Memory B cell (primary cell): ENCODE data around the gene CDH2.

Source experiments
- ATAC-seq: fragments of 150-1000 bp; cut with Tn5 transposase; 2 replicates; pipeline ENCODE4 v1.10.0; 2021; ENCODE audit warnings: low read depth, mild to moderate bottlenecking, moderate library complexity
- DNase-seq, 2 donors: peaks; one replicate each; pipeline ENCODE4 v3.0.0; 2022; ENCODE audit warnings: low spot score in 2 of 2
- H3K27ac Mint-ChIP-seq: one replicate; pipeline ENCODE4 v1.8.0; 2022; ENCODE audit warnings: mild to moderate bottlenecking, moderate library complexity, mixed read lengths
- H3K27me3 Mint-ChIP-seq: one replicate; pipeline ENCODE4 v1.8.0; 2022; ENCODE audit warnings: mixed read lengths
- H3K36me3 Mint-ChIP-seq: one replicate; pipeline ENCODE4 v1.8.0; 2022; ENCODE audit warnings: mild to moderate bottlenecking, mixed read lengths
- H3K4me1 Mint-ChIP-seq: one replicate; pipeline ENCODE4 v1.8.0; 2022; ENCODE audit warnings: mixed read lengths
- H3K4me3 Mint-ChIP-seq: one replicate; pipeline ENCODE4 v1.8.0; 2022; ENCODE audit warnings: mild to moderate bottlenecking, moderate library complexity, mixed read lengths
- H3K9me3 Mint-ChIP-seq: one replicate; pipeline ENCODE4 v1.8.0; 2022; ENCODE audit warnings: mixed read lengths

CDH2 gene

GRCh38 chr18:27976806-27977408 is 200.0 kb downstream of the CDH2 start:
- DNase-seq (no peak), ATAC-seq (no peak)
- H3K36me3 Mint-ChIP-seq, result no peaks in the 10 kb centered on the region

GRCh38 chr18:27970321-27970720 is 206.6 kb downstream of the CDH2 start:
- Mint-ChIP-seq H3K27ac (no peak overlapping the region), H3K4me3 (no peak overlapping the region), H3K27me3 (no peaks in the 10 kb centered on the region), H3K36me3 (no peaks in the 10 kb centered on the region), H3K9me3 (no peaks in the 10 kb centered on the region), H3K4me1 (no peaks in the 10 kb centered on the region)
- DNase-seq (no peak), ATAC-seq (no peak)

More at GRCh38 chr18:27976806-27977408, 200.0 kb downstream of the CDH2 start:
- H3K9me3 Mint-ChIP-seq, result peaks cover 2% of the 10 kb centered on the region
- H3K4me1 Mint-ChIP-seq, result no peaks in the 10 kb centered on the region
- no peaks in the 10 kb centered on the region for H3K27me3 Mint-ChIP-seq
- no peak overlapping the region for H3K27ac Mint-ChIP-seq
- H3K4me3 Mint-ChIP-seq, result no peak overlapping the region

GRCh38 chr18:27969206-27969605 is 207.7 kb downstream of the CDH2 start:
- no peak for ATAC-seq
- Mint-ChIP-seq H3K36me3 (no peaks in the 10 kb centered on the region), H3K4me1 (no peaks in the 10 kb centered on the region), H3K9me3 (peaks cover 1% of the 10 kb centered on the region), H3K27me3 (no peaks in the 10 kb centered on the region), H3K4me3 (no peak overlapping the region), H3K27ac (no peak overlapping the region)
- DNase-seq, result no peak

GRCh38 chr18:27967913-27968824 is 208.8 kb downstream of the CDH2 start:
- no peak for DNase-seq
- H3K27ac Mint-ChIP-seq, result no peak overlapping the region
- no peak for ATAC-seq

GRCh38 chr18:27966881-27967280 is 210.0 kb downstream of the CDH2 start:
- H3K36me3 Mint-ChIP-seq, result no peaks in the 10 kb centered on the region
- no peaks in the 10 kb centered on the region for H3K27me3 Mint-ChIP-seq
- H3K27ac Mint-ChIP-seq, result no peak overlapping the region
- H3K9me3 Mint-ChIP-seq, result peaks cover 1% of the 10 kb centered on the region
- ATAC-seq (no peak), DNase-seq (no peak)
- no peak overlapping the region for H3K4me3 Mint-ChIP-seq
- H3K4me1 Mint-ChIP-seq, result no peaks in the 10 kb centered on the region

More at GRCh38 chr18:27967913-27968824, 208.8 kb downstream of the CDH2 start:
- H3K4me3 Mint-ChIP-seq, result no peak overlapping the region
- no peaks in the 10 kb centered on the region for H3K27me3 Mint-ChIP-seq
- H3K4me1 Mint-ChIP-seq, result no peaks in the 10 kb centered on the region
- no peaks in the 10 kb centered on the region for H3K36me3 Mint-ChIP-seq
- H3K9me3 Mint-ChIP-seq, result peaks cover 1% of the 10 kb centered on the region

GRCh38 chr18:27964811-27965210 is 212.1 kb downstream of the CDH2 start:
- Mint-ChIP-seq H3K4me1 (no peaks in the 10 kb centered on the region), H3K27ac (no peak overlapping the region), H3K36me3 (no peaks in the 10 kb centered on the region), H3K27me3 (no peaks in the 10 kb centered on the region), H3K4me3 (no peak overlapping the region), H3K9me3 (peaks cover 1% of the 10 kb centered on the region)
- DNase-seq (no peak), ATAC-seq (no peak)

GRCh38 chr18:27959101-27959500 is 217.8 kb downstream of the CDH2 start:
- Mint-ChIP-seq H3K27me3 (no peaks in the 10 kb centered on the region), H3K9me3 (peaks cover 1% of the 10 kb centered on the region), H3K27ac (no peak overlapping the region), H3K4me1 (no peaks in the 10 kb centered on the region), H3K4me3 (no peak overlapping the region), H3K36me3 (no peaks in the 10 kb centered on the region)
- ATAC-seq (no peak), DNase-seq (no peak)

GRCh38 chr18:27956001-27956640 is 220.8 kb downstream of the CDH2 start:
- peaks cover 6% of the 10 kb centered on the region for H3K9me3 Mint-ChIP-seq
- no peak for ATAC-seq
- no peaks in the 10 kb centered on the region for H3K27me3 Mint-ChIP-seq
- no peaks in the 10 kb centered on the region for H3K4me1 Mint-ChIP-seq
- no peak overlapping the region for H3K4me3 Mint-ChIP-seq
- no peak overlapping the region for H3K27ac Mint-ChIP-seq
- no peak for DNase-seq
- H3K36me3 Mint-ChIP-seq, result no peaks in the 10 kb centered on the region

- DNase-seq (no peak), ATAC-seq (no peak)
- Mint-ChIP-seq H3K27ac (no peak overlapping the region), H3K4me3 (no peak overlapping the region), H3K36me3 (no peaks in the 10 kb centered on the region), H3K4me1 (no peaks in the 10 kb centered on the region), H3K27me3 (no peaks in the 10 kb centered on the region), H3K9me3 (peaks cover 6% of the 10 kb centered on the region)
Observed at GRCh38 chr18:27954226-27954625, 222.7 kb downstream of the CDH2 start.

- no peak for DNase-seq
- H3K4me1 Mint-ChIP-seq, result no peaks in the 10 kb centered on the region
- no peak overlapping the region for H3K27ac Mint-ChIP-seq
- peaks cover 6% of the 10 kb centered on the region for H3K9me3 Mint-ChIP-seq
- H3K36me3 Mint-ChIP-seq, result no peaks in the 10 kb centered on the region
- H3K27me3 Mint-ChIP-seq, result no peaks in the 10 kb centered on the region
- no peak for ATAC-seq
- no peak overlapping the region for H3K4me3 Mint-ChIP-seq
Observed at GRCh38 chr18:27952741-27953140, 224.2 kb downstream of the CDH2 start.

- no peak for ATAC-seq
- Mint-ChIP-seq H3K27me3 (no peaks in the 10 kb centered on the region), H3K4me1 (no peaks in the 10 kb centered on the region), H3K9me3 (peaks cover 5% of the 10 kb centered on the region), H3K36me3 (no peaks in the 10 kb centered on the region), H3K4me3 (no peak overlapping the region), H3K27ac (no peak overlapping the region)
- DNase-seq, result no peak
Observed at GRCh38 chr18:27950648-27951228, 226.2 kb downstream of the CDH2 start.

GRCh38 chr18:27948986-27949385 is 227.9 kb downstream of the CDH2 start:
- ATAC-seq, result no peak
- DNase-seq, result no peak
- no peaks in the 10 kb centered on the region for H3K36me3 Mint-ChIP-seq
- H3K27ac Mint-ChIP-seq, result no peak overlapping the region
- no peak overlapping the region for H3K4me3 Mint-ChIP-seq
- peaks cover 5% of the 10 kb centered on the region for H3K9me3 Mint-ChIP-seq
- no peaks in the 10 kb centered on the region for H3K27me3 Mint-ChIP-seq
- no peaks in the 10 kb centered on the region for H3K4me1 Mint-ChIP-seq

- H3K27me3 Mint-ChIP-seq, result no peaks in the 10 kb centered on the region
- DNase-seq (no peak), ATAC-seq (no peak)
- no peak overlapping the region for H3K4me3 Mint-ChIP-seq
- no peak overlapping the region for H3K27ac Mint-ChIP-seq
- no peaks in the 10 kb centered on the region for H3K4me1 Mint-ChIP-seq
- peaks cover 1% of the 10 kb centered on the region for H3K9me3 Mint-ChIP-seq
- H3K36me3 Mint-ChIP-seq, result no peaks in the 10 kb centered on the region
Observed at GRCh38 chr18:27942706-27943105, 234.2 kb downstream of the CDH2 start.

GRCh38 chr18:27931535-27931934 is 245.4 kb downstream of the CDH2 start:
- Mint-ChIP-seq H3K9me3 (peaks cover 16% of the 10 kb centered on the region), H3K4me1 (no peaks in the 10 kb centered on the region), H3K4me3 (no peak overlapping the region), H3K27me3 (no peaks in the 10 kb centered on the region), H3K36me3 (no peaks in the 10 kb centered on the region), H3K27ac (no peak overlapping the region)
- no peak for ATAC-seq
- DNase-seq, result no peak
